HG02798 (cell line): ENCODE data around the gene DNAJC1.
"Not testable (repeated sequence)": the region's sequence is repeated elsewhere in the genome, so short reads cannot be mapped to it uniquely, and the experiment has no call there.

Experiments used
- ATAC-seq: cut with Tn5 transposase; IDR thresholded peaks from one replicate; pipeline ENCODE4 v1.9.1; 2021; ENCODE audit warnings: mild to moderate bottlenecking; ENCODE audit not compliant: unreplicated experiment, poor library complexity

DNAJC1 gene

GRCh38 chr10:21919906-21920305 is 83.6 kb downstream of the DNAJC1 start:
- no peak for ATAC-seq

- ATAC-seq = no peak
Measured at GRCh38 chr10:21919117-21919516, 84.4 kb downstream of the DNAJC1 start.

GRCh38 chr10:21912625-21913024 is 90.9 kb downstream of the DNAJC1 start:
- ATAC-seq = no peak

GRCh38 chr10:21910798-21911197 is 92.7 kb downstream of the DNAJC1 start:
- no peak for ATAC-seq

GRCh38 chr10:21907436-21907835 is 96.1 kb downstream of the DNAJC1 start:
- ATAC-seq = no peak

- no peak for ATAC-seq
Measured at GRCh38 chr10:21904930-21905329, 98.6 kb downstream of the DNAJC1 start.

GRCh38 chr10:21899736-21900135 is 103.8 kb downstream of the DNAJC1 start:
- no peak for ATAC-seq

- peak; percentile 37 for ATAC-seq
Measured at GRCh38 chr10:21895932-21896331, 107.6 kb downstream of the DNAJC1 start.

GRCh38 chr10:21894648-21895342 is 108.7 kb downstream of the DNAJC1 start:
- peak; percentile 56 for ATAC-seq

GRCh38 chr10:21891439-21891838 is 112.1 kb downstream of the DNAJC1 start:
- no peak for ATAC-seq

GRCh38 chr10:21889477-21890275 is 113.9 kb downstream of the DNAJC1 start:
- no peak for ATAC-seq

GRCh38 chr10:21888959-21889358 is 114.6 kb downstream of the DNAJC1 start:
- ATAC-seq = peak; percentile 97

- ATAC-seq = no peak
Measured at GRCh38 chr10:21885940-21886339, 117.6 kb downstream of the DNAJC1 start.

GRCh38 chr10:21873198-21873597 is 130.3 kb downstream of the DNAJC1 start:
- no peak for ATAC-seq

- not testable (repeated sequence) for ATAC-seq
Measured at GRCh38 chr10:21872771-21873170, 130.8 kb downstream of the DNAJC1 start.

GRCh38 chr10:21870849-21871248 is 132.7 kb downstream of the DNAJC1 start:
- ATAC-seq = no peak

GRCh38 chr10:21869087-21869486 is 134.4 kb downstream of the DNAJC1 start:
- ATAC-seq = not testable (repeated sequence)

GRCh38 chr10:21860718-21861117 is 142.8 kb downstream of the DNAJC1 start:
- ATAC-seq = no peak

GRCh38 chr10:21858455-21858854 is 145.1 kb downstream of the DNAJC1 start:
- ATAC-seq = no peak

GRCh38 chr10:21849607-21850006 is 153.9 kb downstream of the DNAJC1 start:
- ATAC-seq = no peak

- ATAC-seq = no peak
Measured at GRCh38 chr10:21843645-21844044, 159.9 kb downstream of the DNAJC1 start.

GRCh38 chr10:21841273-21841672 is 162.3 kb downstream of the DNAJC1 start:
- ATAC-seq = not testable (repeated sequence)
